Liver (tissue), 3 donors: ENCODE data around the gene TAF3.

Source experiments
- GABPA ChIP-seq, 2 donors: IDR thresholded peaks in 1 of 2; conservative IDR thresholded peaks in 1 of 2; 2 replicates each; pipeline ENCODE4 v1.6.1; 2016; ENCODE audit warnings: antibody characterized with exemption in 2 of 2, mild to moderate bottlenecking in 1 of 2, moderate library complexity in 1 of 2
- HNF4A ChIP-seq, 2 donors: conservative IDR thresholded peaks; 2 replicates each; pipeline ENCODE4 v1.6.1; 2016; ENCODE audit warnings: antibody characterized with exemption in 2 of 2, mild to moderate bottlenecking in 2 of 2
- JUND ChIP-seq, 2 donors: IDR thresholded peaks; 2 replicates each; pipeline ENCODE4 v1.6.1; 2016; ENCODE audit warnings: antibody characterized with exemption in 2 of 2
- NR2F2 ChIP-seq: IDR thresholded peaks from 2 replicates; pipeline ENCODE4 v1.6.1; 2016; ENCODE audit warnings: antibody characterized with exemption
- RAD21 ChIP-seq, 2 donors: IDR thresholded peaks; 2 replicates each; pipeline ENCODE4 v1.6.1; 2016; ENCODE audit warnings: antibody characterized with exemption in 2 of 2, mild to moderate bottlenecking in 2 of 2
- RXRA ChIP-seq, 2 donors: IDR thresholded peaks; 2 replicates each; pipeline ENCODE4 v1.6.1; 2017 to 2018; ENCODE audit warnings: antibody characterized with exemption in 2 of 2, mild to moderate bottlenecking in 1 of 2
- SP1 ChIP-seq: IDR thresholded peaks from 2 replicates; pipeline ENCODE4 v1.6.1; 2018; ENCODE audit warnings: antibody characterized with exemption, mild to moderate bottlenecking
- TAF1 ChIP-seq: conservative IDR thresholded peaks from 2 replicates; pipeline ENCODE4 v1.6.1; 2016; ENCODE audit warnings: antibody characterized with exemption, mild to moderate bottlenecking
- YY1 ChIP-seq: IDR thresholded peaks from 2 replicates; pipeline ENCODE4 v1.6.1; 2016; ENCODE audit warnings: antibody characterized with exemption, mild to moderate bottlenecking
- TF ChIP-seq, protein P1 (sequence below): fragments of 150-350 bp; IDR thresholded peaks from 2 replicates; pipeline ENCODE4 v1.5.1; 2017; ENCODE audit warnings: improper control_type of control experiment, low read depth, low read length; ENCODE audit not compliant: missing input control
- TF ChIP-seq, protein P2 (sequence below): IDR thresholded peaks from 2 replicates; pipeline ENCODE4 v1.6.1; 2016; ENCODE audit warnings: antibody characterized with exemption
- TF ChIP-seq, protein P3 (sequence below): IDR thresholded peaks from 2 replicates; pipeline ENCODE4 v1.6.1; 2016; ENCODE audit warnings: antibody characterized with exemption
- TF ChIP-seq, protein P4 (sequence below): IDR thresholded peaks from 2 replicates; pipeline ENCODE4 v1.6.1; 2016; ENCODE audit warnings: antibody characterized with exemption, mild to moderate bottlenecking
- donor health status: healthy.
- donor health status: healthy.

DNA sequence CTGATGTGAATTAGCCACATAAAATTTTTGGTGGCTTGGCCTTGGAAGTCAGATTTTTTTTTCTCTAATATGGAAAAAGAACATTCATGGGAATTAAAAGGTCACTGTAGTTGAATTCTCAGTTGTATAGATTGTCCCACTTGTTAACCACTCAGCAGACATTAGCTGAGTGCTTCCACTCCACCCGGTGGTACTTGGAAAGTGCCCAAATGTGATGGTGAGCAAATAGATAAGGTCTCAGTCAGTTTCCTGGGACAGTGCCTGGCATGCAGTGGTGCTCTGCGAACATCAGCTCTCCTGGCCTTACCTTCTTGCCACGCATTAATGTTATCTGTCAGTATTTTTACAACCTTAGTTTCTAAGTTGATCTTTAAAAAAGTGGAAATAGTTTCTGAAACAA lies 28.9 kb upstream of the TAF3 start:
- TF ChIP-seq, protein P1, sequence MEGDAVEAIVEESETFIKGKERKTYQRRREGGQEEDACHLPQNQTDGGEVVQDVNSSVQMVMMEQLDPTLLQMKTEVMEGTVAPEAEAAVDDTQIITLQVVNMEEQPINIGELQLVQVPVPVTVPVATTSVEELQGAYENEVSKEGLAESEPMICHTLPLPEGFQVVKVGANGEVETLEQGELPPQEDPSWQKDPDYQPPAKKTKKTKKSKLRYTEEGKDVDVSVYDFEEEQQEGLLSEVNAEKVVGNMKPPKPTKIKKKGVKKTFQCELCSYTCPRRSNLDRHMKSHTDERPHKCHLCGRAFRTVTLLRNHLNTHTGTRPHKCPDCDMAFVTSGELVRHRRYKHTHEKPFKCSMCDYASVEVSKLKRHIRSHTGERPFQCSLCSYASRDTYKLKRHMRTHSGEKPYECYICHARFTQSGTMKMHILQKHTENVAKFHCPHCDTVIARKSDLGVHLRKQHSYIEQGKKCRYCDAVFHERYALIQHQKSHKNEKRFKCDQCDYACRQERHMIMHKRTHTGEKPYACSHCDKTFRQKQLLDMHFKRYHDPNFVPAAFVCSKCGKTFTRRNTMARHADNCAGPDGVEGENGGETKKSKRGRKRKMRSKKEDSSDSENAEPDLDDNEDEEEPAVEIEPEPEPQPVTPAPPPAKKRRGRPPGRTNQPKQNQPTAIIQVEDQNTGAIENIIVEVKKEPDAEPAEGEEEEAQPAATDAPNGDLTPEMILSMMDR: no peak
- TF ChIP-seq SP1 (no peak), RXRA (IDR thresholded peaks at IDR 0.05) (no peak), GABPA (IDR thresholded peaks at IDR 0.05 in 1 of 2, conservative IDR thresholded peaks at IDR 0.05 in 1 of 2) (no peak), RAD21 (IDR thresholded peaks at IDR 0.05) (no peak), HNF4A (conservative IDR thresholded peaks at IDR 0.05) (no peak), JUND (IDR thresholded peaks at IDR 0.05) (no peak), TAF1 (no peak), NR2F2 (no peak), YY1 (no peak)
- TF ChIP-seq, protein P2, sequence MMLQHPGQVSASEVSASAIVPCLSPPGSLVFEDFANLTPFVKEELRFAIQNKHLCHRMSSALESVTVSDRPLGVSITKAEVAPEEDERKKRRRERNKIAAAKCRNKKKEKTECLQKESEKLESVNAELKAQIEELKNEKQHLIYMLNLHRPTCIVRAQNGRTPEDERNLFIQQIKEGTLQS: no peak
- TF ChIP-seq, protein P3, sequence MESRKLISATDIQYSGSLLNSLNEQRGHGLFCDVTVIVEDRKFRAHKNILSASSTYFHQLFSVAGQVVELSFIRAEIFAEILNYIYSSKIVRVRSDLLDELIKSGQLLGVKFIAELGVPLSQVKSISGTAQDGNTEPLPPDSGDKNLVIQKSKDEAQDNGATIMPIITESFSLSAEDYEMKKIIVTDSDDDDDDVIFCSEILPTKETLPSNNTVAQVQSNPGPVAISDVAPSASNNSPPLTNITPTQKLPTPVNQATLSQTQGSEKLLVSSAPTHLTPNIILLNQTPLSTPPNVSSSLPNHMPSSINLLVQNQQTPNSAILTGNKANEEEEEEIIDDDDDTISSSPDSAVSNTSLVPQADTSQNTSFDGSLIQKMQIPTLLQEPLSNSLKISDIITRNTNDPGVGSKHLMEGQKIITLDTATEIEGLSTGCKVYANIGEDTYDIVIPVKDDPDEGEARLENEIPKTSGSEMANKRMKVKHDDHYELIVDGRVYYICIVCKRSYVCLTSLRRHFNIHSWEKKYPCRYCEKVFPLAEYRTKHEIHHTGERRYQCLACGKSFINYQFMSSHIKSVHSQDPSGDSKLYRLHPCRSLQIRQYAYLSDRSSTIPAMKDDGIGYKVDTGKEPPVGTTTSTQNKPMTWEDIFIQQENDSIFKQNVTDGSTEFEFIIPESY: no peak
- TF ChIP-seq, protein P4, sequence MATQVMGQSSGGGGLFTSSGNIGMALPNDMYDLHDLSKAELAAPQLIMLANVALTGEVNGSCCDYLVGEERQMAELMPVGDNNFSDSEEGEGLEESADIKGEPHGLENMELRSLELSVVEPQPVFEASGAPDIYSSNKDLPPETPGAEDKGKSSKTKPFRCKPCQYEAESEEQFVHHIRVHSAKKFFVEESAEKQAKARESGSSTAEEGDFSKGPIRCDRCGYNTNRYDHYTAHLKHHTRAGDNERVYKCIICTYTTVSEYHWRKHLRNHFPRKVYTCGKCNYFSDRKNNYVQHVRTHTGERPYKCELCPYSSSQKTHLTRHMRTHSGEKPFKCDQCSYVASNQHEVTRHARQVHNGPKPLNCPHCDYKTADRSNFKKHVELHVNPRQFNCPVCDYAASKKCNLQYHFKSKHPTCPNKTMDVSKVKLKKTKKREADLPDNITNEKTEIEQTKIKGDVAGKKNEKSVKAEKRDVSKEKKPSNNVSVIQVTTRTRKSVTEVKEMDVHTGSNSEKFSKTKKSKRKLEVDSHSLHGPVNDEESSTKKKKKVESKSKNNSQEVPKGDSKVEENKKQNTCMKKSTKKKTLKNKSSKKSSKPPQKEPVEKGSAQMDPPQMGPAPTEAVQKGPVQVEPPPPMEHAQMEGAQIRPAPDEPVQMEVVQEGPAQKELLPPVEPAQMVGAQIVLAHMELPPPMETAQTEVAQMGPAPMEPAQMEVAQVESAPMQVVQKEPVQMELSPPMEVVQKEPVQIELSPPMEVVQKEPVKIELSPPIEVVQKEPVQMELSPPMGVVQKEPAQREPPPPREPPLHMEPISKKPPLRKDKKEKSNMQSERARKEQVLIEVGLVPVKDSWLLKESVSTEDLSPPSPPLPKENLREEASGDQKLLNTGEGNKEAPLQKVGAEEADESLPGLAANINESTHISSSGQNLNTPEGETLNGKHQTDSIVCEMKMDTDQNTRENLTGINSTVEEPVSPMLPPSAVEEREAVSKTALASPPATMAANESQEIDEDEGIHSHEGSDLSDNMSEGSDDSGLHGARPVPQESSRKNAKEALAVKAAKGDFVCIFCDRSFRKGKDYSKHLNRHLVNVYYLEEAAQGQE: no peak
